Measurements from ENCODE around the gene PPARA. TPM values are rescaled to one million over a fixed set of nuclear protein-coding genes. Genes with fewer than 3 reads are reported as not detected.

The PPARA gene
- polyA plus RNA-seq, 1 of the 3 experiments (the other 2 are of a cell fraction) = 4.5 TPM

- Histone ChIP-seq H3K27me3 (ENCODE audit: insufficient read depth) (no peaks in the 10 kb centered on the region), H2AFZ (ENCODE audit: low read depth) (no peak overlapping the region), H3K36me3 (replicated peaks in 1 of 2; ENCODE audit: control insufficient read depth in 1 of 2, insufficient read depth in 2 of 2, low read length in 1 of 2) (peaks cover 0 to 18% of the 10 kb centered on the region in 2 experiments), H3F3A (replicated peaks; ENCODE audit: insufficient read depth) (no peaks in the 10 kb centered on the region), H3K27ac (ENCODE audit: low read depth in 2 of 2, low read length in 1 of 2) (peak overlapping the region in 1 of 2 experiments; percentile 88; a peak in 2 of 4 replicates), H4K20me1 (ENCODE audit: insufficient read depth) (no peaks in the 10 kb centered on the region), H3K9me3 (no peaks in the 10 kb centered on the region), H3K9ac (no peak overlapping the region), H3K9me2 (no peaks in the 10 kb centered on the region), H3K4me2 (no peak overlapping the region), H3K79me2 (ENCODE audit: insufficient read depth) (peaks cover 30% of the 10 kb centered on the region), H3K4me1 (ENCODE audit: control insufficient read depth in 1 of 2, insufficient read depth in 2 of 2, low read depth in 1 of 2, low read length in 1 of 2) (peaks cover 0 to 88% of the 10 kb centered on the region in 2 experiments; a peak in 3 of 4 replicates), H3K4me3 (ENCODE audit: low read depth in 2 of 2, low read length in 1 of 2) (no peak overlapping the region)
- 98% methylated on average over 4 of the region's 9 CpGs for WGBS (ENCODE audit: low lambda C conversion rate)
- DNase-seq = no peak
- TF ChIP-seq CTCF (IDR thresholded peaks at IDR 0.05) (no peak), FOSL2 (IDR thresholded peaks at IDR 0.05; ENCODE audit: borderline replicate concordance, low read depth) (no peak), SIN3A (IDR thresholded peaks at IDR 0.05; ENCODE audit: borderline replicate concordance, low read depth, low read length) (no peak), PBX3 (IDR thresholded peaks at IDR 0.05) (no peak), MXI1 (IDR thresholded peaks at IDR 0.05; ENCODE audit: low read depth, low read length) (no peak), EZH2phosphoT487 (IDR thresholded peaks at IDR 0.05; ENCODE audit: borderline replicate concordance, low read depth) (no peak), CHD2 (IDR thresholded peaks at IDR 0.05; ENCODE audit: low read length, partially characterized antibody) (no peak), RAD21 (IDR thresholded peaks at IDR 0.05; ENCODE audit: low read length) (no peak), RCOR1 (IDR thresholded peaks at IDR 0.05; ENCODE audit: low read length) (no peak)
- ChIA-PET CTCF (interaction anchor here (0.7 to 2.0 kb wide), 6 partner anchors 113 to 249 kb away, joined by 3 to 6 read pairs (median 4); no protein-coding TSS in a partner anchor), POLR2A (interaction anchor here (1.5 to 2.1 kb wide), 2 partner anchors 23 to 93 kb away, joined by 4 to 6 read pairs; partner anchors contain the start of gene TTC38)
These were observed 94.4 kb downstream of the PPARA start for GRCh38 chr22:46244771-46245170.

- TF ChIP-seq CTCF (IDR thresholded peaks at IDR 0.05) (no peak), IRF3 (IDR thresholded peaks at IDR 0.05; ENCODE audit: low read depth, low read length) (no peak), REST (IDR thresholded peaks at IDR 0.05; ENCODE audit: low read depth, low read length) (no peak), MXI1 (IDR thresholded peaks at IDR 0.05; ENCODE audit: low read depth, low read length) (0 out of 2 replicates have a peak, but pooled peaks have one; percentile 28), FOXJ3 (CRISPR knock-in tag; IDR thresholded peaks at IDR 0.05) (0 out of 2 replicates have a peak, but pooled peaks have one; percentile 21)
- 94% methylated on average over 10 of the region's 16 CpGs for WGBS (ENCODE audit: low lambda C conversion rate)
- CTCF ChIA-PET = interaction anchor here (0.8 to 2.0 kb wide), 5 partner anchors 55 to 250 kb away, joined by 3 to 6 read pairs (median 4); no protein-coding TSS in a partner anchor
- peak overlapping the region in 1 of 2 experiments; percentile 88; a peak in 2 of 4 replicates for H3K27ac ChIP-seq (ENCODE audit: low read depth in 2 of 2, low read length in 1 of 2)
- H3K4me2 ChIP-seq = no peak overlapping the region
- POLR2A ChIA-PET = interaction anchor here (0.8 to 2.1 kb wide), 3 partner anchors 12 to 93 kb away, joined by 3 to 6 read pairs (median 4); partner anchors contain the start of gene TTC38
- H3F3A ChIP-seq (replicated peaks; ENCODE audit: insufficient read depth) = no peaks in the 10 kb centered on the region
- no peak overlapping the region for H2AFZ ChIP-seq (ENCODE audit: low read depth)
- H3K4me1 ChIP-seq (ENCODE audit: control insufficient read depth in 1 of 2, insufficient read depth in 2 of 2, low read depth in 1 of 2, low read length in 1 of 2) = peaks cover 0 to 80% of the 10 kb centered on the region in 2 experiments; a peak in 3 of 4 replicates
- no peaks in the 10 kb centered on the region for H3K9me3 ChIP-seq
- H3K36me3 ChIP-seq (replicated peaks in 1 of 2; ENCODE audit: control insufficient read depth in 1 of 2, insufficient read depth in 2 of 2, low read length in 1 of 2) = peaks cover 0 to 18% of the 10 kb centered on the region in 2 experiments
- H3K4me3 ChIP-seq (ENCODE audit: low read depth in 2 of 2, low read length in 1 of 2) = no peak overlapping the region
- no peak overlapping the region for H3K9ac ChIP-seq
- H3K27me3 ChIP-seq (ENCODE audit: insufficient read depth) = no peaks in the 10 kb centered on the region
- no peaks in the 10 kb centered on the region for H3K9me2 ChIP-seq
- peak; percentile 46 for DNase-seq
- H4K20me1 ChIP-seq (ENCODE audit: insufficient read depth) = no peaks in the 10 kb centered on the region
- peaks cover 30% of the 10 kb centered on the region for H3K79me2 ChIP-seq (ENCODE audit: insufficient read depth)
These were observed 95.2 kb downstream of the PPARA start for GRCh38 chr22:46245511-46245910.
